HG03460 (cell line): ENCODE results near the gene NFILZ.

ENCODE experiments used
- ATAC-seq: cut with Tn5 transposase; IDR thresholded peaks from one replicate; pipeline ENCODE4 v1.9.1; 2021; ENCODE audit not compliant: unreplicated experiment

The NFILZ gene

GRCh38 chr19:8641221-8641907 lies 10.9 kb downstream of the NFILZ start:
- no peak for ATAC-seq

- ATAC-seq = no peak
Observed at GRCh38 chr19:8641908-8642547, 11.6 kb downstream of the NFILZ start.

GRCh38 chr19:8642561-8642960 lies 12.1 kb downstream of the NFILZ start:
- ATAC-seq = no peak

GRCh38 chr19:8643860-8644653 lies 13.6 kb downstream of the NFILZ start:
- no peak for ATAC-seq

- no peak for ATAC-seq
Observed at GRCh38 chr19:8648240-8648639, 17.8 kb downstream of the NFILZ start.

GRCh38 chr19:8654591-8655339 lies 24.3 kb downstream of the NFILZ start:
- ATAC-seq = no peak

GRCh38 chr19:8655340-8655709 lies 24.9 kb downstream of the NFILZ start:
- ATAC-seq = no peak

GRCh38 chr19:8657869-8658268 lies 27.4 kb downstream of the NFILZ start:
- ATAC-seq = no peak

GRCh38 chr19:8659905-8660304 lies 29.5 kb downstream of the NFILZ start:
- no peak for ATAC-seq

- no peak for ATAC-seq
Observed at GRCh38 chr19:8662263-8662662, 31.8 kb downstream of the NFILZ start.

- ATAC-seq = no peak
Observed at GRCh38 chr19:8663920-8664670, 33.7 kb downstream of the NFILZ start.

- ATAC-seq = no peak
Observed at GRCh38 chr19:8664671-8665057, 34.2 kb downstream of the NFILZ start.

GRCh38 chr19:8665468-8666213 lies 35.2 kb downstream of the NFILZ start:
- no peak for ATAC-seq

GRCh38 chr19:8666814-8667405 lies 36.5 kb downstream of the NFILZ start:
- no peak for ATAC-seq

- no peak for ATAC-seq
Observed at GRCh38 chr19:8673276-8673891, 43.0 kb downstream of the NFILZ start.

GRCh38 chr19:8675066-8675465 lies 44.6 kb downstream of the NFILZ start:
- ATAC-seq = no peak

- ATAC-seq = no peak
Observed at GRCh38 chr19:8678244-8678807, 47.9 kb downstream of the NFILZ start.
